Measurements from ENCODE around the gene TSPAN7.

The TSPAN7 gene

GRCh38 chrX:38699121-38699520 lies 137.8 kb downstream of the TSPAN7 start:
- DNase-seq: no peak

GRCh38 chrX:38699696-38700095 lies 138.4 kb downstream of the TSPAN7 start:
- no peak for DNase-seq

GRCh38 chrX:38701073-38701472 lies 139.7 kb downstream of the TSPAN7 start:
- DNase-seq: no peak

GRCh38 chrX:38704146-38704882 lies 143.0 kb downstream of the TSPAN7 start:
- no peak for DNase-seq

GRCh38 chrX:38717871-38718270 lies 156.5 kb downstream of the TSPAN7 start:
- peak; percentile 3 for DNase-seq

GRCh38 chrX:38718311-38718710 lies 157.0 kb downstream of the TSPAN7 start:
- no peak for DNase-seq

- DNase-seq: no peak
Measured at GRCh38 chrX:38726612-38727011, 165.3 kb downstream of the TSPAN7 start.

GRCh38 chrX:38727668-38728067 lies 166.3 kb downstream of the TSPAN7 start:
- DNase-seq: no peak

GRCh38 chrX:38732866-38733265 lies 171.5 kb downstream of the TSPAN7 start:
- no peak for DNase-seq

Measured in HCEC 1CT (cell line).